MV-4-11 (cell line): Measurements from ENCODE around the gene ARMC9.

Source experiments
- DNase-seq: peaks from one replicate; lab custom pipeline; 2025; lab: John Stamatoyannopoulos, UW

The ARMC9 gene

DNA sequence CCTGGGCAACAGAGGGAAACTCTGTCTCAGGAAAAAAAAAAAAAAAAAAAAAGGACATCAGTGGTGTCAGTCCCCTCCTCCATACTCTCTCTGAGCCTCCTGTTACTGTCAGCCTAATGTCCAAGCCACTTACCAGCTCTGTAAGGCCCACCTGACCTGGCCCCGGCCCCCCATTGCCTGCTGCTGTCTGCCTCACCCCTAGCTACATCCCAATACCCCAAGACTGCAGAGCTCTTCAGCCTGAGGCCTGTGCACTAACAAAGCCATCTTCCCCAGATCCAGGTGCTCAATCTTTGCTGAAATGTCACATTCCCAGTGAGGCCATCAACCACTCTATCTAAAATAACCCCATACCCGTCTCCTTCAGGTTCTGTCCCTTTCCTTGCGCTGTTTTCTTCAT, 5.7 kb downstream of the ARMC9 start:
- DNase-seq: no peak

DNA sequence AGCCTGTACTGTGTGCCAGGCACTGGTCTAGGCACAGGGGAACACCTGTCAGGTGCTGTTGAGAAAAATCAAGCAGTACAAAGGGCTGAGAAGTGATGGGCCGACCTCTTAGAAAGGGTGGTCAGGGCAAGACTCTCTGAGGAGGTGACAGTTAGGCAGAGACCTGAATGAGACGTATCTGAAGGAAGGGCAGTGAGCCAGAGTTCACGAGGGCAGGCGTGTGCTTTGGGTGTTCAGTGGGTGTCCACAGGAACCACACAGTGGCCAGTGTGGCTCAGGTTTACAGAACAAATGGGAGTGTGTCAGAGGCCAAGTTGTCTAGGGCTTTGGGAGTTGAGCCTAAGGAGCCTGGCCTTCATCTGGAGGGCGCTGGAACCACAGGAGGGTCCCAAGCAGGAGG, 6.2 kb downstream of the ARMC9 start:
- no peak for DNase-seq

DNA sequence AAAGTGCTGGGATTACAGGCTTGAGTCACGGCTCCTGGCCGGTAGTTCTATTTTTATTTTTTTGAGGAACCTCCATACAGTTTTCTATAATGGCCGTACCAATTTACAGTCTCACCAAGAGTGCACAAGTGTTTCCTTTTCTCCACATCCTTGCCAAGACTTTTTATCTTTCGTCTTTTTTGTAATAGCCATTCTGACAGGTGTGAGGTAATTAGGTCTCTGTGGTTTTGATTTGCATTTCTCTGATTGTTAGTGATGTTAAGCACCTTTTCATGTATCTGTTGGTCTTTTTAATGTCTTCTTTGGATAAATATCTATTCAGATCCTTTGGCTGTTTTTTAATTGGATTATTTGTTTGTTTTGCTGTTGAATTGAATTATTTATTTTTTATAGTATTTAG, 9.3 kb downstream of the ARMC9 start:
- DNase-seq: no peak

DNA sequence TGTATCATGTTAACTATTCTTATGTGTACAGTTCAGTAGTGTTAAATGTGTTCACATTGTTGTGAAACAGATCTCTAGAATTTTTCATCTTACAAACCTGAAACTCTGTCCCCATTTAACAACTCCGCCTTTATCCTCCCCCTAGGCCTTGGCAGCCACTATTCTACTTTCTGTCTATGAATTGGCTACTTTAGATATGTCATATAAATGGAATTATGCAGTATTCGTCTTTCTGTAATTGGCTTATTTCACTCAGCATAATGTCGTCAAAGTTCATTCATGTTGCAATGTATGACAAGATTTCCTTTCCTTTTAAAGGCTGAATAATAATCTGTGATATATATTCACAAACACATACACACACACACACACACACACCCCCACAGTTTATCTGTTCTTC, 12.4 kb downstream of the ARMC9 start:
- DNase-seq: no peak

DNA sequence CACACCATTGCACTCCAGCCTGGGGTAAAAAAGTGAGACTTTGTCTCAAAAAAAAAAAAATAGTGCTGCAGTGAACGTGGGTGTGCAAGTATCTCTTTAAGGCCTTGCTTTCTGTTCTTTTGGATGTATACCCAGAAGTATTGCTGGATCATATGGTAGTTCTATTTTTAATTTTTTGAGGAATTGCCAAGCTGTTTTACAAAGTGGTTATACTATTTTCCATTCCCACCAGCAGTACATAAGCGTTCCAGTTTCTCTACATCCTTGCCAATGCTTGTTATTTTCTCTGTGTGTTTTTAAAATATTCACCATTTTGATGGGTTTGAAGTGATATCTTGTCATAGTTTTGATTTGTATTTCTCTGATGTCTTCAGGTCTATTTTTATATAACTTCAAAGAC, 13.1 kb downstream of the ARMC9 start:
- no peak for DNase-seq

DNA sequence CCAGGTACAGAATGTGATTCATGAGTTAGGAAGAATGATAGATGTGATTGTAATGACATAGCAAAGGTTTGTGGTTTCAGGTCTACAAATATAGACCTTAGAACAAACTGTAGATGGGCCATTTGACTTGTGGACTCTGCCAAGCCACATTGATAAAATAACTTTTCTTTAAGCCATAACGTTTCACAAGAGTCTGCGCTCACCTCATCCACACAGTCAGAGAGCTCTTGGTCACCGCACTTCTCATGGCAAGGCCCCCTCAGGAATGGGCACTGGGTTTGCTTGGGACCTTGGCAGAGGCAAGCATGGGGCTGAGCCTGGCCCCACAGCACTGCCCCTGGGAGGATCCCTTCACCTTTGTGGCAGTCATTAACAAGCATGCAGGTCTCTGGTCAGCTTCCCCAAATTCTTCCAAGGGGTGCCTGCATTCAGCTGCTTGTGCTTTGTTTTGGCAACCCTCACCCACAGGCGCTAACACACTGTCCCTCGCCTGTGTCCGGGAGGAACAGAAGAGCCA, 14.0 kb downstream of the ARMC9 start:
- DNase-seq: no peak

DNA sequence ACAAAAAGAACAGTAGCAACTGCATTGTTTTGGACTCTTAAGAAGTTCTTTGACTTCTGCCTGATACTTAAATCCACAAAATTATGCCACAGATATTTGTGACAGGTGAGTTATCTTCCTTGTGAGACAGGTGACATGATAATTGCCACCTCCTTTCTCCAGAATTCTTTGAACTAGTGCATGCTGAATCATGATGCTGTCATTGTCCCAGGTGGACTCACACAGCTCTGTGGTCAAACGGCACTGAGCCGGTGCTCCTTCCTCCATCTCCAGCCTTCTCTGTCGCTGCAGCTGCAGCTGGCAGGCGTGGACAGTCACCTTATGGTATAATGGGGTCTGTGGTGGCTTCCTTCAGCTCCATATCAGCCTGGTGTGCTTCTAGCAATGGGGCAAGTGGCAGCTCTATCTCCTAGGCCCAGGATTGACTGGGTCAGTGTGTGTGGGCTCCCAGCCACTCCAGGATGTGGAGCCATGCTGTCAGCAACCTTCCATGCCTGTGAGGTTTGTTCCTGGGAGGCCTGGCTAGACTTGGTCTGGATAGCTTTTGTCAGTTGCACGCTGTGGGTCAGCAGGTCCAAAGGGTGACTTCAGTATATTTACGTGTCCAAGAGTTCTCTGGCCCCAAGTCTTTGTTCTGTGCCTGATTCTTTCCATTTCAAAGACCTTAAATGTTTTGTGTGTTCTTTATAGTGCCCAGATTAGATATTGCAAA, 15.7 kb downstream of the ARMC9 start:
- no peak for DNase-seq

DNA sequence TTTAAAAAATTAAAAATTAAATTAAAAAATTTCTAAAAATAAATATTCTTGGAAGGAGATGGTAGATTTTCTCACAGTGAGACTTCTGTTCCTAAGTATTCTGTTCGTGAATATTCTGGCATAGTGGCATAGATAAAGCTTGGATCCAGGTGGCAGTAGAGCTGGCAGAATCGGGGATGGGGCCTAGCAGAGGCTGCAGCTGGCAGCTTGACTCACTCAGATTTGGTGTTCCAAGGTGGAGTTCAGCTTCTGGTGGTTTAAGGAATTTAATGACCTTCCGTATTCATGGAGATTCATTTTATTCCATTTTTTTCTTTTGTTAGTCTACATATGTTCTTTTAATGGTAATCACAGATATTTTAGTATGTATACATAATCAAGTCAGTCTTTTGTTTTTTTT, 19.9 kb downstream of the ARMC9 start:
- DNase-seq: no peak

DNA sequence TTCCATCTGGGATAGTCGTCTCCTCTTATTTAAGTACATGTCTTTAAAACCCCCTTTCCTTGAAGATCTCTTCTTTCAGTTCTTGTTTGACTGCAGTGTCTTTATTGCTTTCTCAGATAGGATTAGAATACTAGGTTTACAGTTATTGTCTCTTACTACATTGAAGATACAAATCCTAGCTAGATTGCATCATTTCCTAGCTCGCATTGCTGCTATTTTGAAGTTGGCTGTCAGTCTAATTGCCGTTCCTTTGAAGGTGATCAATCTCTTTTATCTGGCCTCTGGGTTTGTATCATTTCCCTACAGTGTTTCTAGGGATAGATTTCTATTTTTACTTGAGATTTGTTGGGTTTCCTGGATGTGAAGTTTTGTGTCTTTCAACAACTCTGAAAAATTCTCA, 20.9 kb downstream of the ARMC9 start:
- peak; percentile 52 for DNase-seq

DNA sequence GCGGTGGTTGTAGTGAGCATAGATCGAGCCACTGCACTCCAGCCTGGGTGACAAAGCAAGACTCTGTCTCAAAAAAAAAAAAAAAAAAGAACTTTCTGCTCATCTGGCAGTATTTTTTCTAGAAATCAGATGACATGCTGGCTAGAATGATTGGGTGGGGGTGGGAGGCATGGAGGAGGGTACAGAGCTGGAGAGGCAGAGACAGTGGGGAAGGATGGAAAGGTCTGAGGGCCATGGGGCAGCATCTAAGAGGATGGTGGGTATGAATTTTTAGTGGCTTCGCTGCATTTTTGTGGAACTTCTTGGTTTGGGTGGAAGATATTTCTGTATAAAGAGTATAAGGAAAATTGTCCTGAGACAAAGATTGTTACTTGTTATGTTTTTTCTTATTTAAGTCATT, 23.3 kb downstream of the ARMC9 start:
- DNase-seq: no peak

DNA sequence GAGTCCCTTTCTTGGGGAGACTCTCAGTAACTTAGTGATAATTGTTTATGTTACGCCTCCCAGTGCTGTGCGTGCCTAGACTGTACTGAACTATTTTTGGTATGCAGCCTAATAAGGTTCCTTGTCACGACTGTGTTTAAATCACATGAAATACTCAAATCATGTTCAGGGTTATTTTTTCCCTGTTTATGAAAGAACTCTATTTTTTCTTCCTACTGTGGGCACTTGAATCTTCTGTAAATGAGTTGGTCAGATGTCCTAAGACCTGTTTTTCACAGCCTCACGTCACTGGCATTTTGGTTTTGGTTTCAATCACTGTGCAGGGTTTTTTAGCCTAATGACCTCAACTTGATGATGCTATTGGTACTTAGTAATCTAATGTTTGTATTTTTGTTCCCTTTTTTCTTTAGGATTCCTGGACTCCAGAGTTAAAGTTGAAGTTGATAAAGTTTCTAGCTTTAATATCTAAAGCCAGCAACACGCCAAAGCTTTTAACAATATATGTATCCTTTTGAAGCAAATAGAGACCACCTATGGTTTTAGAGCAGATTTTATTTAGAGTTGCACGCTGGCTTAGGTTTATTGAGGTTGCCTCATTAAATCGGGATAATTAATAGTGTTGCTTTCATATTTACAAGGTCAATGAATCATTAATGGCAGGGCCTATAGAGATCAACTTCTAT, 24.0 kb downstream of the ARMC9 start:
- DNase-seq: peak; percentile 30

DNA sequence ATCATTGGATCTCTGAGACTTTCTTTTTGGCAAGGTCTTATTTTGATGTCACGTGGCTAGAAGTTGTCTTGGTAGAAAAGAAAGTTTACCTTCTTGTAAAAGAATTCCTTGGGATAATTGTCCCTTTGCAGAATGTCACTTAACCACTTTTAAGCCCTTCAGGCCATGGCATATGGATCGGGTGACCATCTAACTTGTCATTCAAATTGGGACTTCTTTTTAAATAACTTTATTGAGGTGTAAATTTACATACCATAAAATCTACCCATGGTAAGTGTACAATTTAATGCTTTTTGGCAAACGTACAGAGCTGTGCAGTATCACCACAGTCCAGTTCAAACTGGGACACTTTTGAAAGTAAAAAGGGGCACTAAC, 24.6 kb downstream of the ARMC9 start:
- DNase-seq: no peak

DNA sequence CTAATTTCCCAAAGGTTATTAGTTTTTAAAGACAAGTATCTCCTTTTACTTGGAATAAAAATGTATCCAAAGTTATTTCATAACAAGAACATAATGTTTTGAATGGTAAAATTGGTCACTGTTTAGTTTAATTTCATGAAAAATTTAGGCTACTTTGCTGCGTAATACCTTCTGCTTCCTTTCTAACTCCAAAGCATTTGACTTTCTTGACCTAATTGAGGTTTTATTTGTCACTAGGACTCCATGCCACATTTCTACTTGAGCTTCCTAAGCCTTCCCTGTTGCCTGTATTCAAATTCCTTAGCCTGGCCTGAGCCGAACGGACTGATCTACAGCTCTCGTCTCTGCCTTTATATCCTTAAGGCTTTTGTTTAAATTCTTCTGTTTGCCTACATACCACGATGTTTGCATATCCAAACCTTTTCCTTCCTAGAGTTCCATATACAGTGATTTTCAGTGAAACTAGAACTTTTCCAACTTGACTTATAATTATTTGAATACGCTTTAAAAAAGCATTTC, 25.1 kb downstream of the ARMC9 start:
- DNase-seq: no peak

DNA sequence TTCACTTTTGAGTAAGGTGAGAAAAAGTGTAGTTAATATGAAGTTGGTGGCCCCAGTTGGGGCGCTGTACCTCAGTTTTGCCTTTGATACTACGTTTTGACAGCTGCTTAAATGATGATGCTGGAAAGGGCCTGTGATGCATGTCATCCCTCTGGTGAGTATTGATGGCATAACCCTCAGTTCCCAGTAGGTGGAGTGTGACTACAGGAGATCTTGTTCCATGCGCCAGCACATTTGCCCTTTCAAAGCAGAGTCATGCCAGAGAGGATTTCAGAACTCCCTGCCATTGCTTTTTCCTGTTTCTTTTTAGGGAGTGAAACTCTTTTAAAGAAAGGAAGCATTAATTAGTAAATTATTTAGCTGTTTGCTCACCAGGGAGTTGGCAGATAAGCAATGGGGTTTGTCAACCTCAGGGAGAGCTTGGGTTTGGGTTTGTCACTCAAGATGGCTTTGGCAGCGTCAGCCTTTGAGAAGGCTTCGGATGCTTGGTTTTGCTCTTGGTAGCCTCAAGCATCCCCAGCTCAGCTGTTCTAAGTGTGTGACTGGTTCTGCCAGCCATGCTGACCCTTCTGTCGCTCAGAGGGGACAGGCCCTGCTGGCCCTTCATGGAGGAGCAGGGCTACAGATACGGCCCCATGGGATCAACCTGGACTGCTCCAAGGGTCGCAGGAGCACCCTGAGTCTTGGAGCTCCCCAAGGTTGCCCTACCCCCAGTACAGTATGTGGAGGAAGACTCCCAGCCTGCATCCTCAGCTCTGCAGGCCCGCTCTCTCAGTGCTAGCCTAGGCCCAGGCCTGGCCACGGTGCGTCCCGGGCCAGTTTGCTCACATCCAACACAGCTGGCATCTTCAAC, 29.1 kb downstream of the ARMC9 start:
- DNase-seq: peak; percentile 87

DNA sequence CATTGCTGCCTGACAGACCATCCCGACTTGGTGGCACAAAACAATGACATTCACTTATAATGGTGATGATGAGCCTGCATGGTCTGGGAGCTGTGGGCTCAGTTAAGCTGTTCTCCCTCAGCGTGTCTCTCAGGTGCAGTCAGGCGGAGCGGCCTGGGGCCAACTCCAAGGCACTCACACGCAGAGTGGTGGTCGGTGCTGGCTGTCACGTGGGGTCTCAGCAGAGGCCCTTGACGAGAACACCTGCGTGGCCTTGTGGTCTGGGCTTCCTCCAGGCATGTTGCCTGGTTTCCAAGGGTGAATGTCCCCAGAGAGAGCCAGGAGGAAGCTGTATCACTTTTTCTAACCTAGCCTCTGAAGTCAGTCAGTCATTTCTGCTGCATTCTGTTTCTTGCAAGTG, 29.8 kb downstream of the ARMC9 start:
- DNase-seq: no peak

DNA sequence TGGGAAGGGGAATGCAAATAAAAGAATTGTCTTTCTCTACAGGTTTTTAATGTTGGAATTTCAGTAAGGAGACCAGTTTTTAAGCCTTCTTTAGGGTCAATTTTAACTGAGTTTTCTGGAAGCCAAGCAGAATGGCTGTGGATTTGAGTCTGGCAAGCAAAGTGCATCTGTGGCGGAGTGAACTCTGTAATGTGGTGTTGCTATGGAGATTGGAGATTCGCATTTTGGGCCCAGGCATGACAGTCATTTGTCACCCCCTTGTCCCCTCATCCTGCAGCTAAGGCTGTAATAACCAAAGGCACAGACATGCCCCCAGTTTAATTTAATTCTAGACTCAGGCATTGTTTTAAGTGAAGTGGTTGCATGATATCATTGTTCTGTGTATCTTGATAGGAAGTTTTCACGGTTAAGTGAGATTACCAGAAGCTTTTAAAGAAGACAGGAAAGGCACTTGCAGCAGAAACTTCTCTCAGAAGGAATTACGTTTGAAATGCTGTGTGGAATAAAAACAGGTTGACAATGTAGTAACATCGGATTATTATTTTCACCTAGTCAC, 30.6 kb downstream of the ARMC9 start:
- no peak for DNase-seq

DNA sequence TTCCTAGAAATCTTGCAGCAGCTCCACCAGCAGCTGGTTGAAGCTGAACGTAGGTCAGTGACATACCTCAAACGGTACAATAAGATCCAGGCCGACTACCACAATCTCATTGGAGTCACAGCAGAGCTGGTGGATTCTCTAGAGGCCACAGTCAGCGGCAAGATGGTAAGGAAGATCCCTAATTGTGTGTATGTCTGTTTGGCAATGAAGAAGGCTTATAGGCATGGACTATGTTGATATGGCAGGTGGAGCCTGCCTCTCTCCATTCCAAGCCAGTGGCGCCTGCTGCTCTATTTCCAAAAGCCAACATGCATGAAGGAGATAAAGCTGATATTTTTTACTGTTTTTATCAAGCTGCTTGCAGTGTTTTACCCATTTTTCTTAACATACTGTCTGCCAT, 36.8 kb downstream of the ARMC9 start:
- DNase-seq: no peak

DNA sequence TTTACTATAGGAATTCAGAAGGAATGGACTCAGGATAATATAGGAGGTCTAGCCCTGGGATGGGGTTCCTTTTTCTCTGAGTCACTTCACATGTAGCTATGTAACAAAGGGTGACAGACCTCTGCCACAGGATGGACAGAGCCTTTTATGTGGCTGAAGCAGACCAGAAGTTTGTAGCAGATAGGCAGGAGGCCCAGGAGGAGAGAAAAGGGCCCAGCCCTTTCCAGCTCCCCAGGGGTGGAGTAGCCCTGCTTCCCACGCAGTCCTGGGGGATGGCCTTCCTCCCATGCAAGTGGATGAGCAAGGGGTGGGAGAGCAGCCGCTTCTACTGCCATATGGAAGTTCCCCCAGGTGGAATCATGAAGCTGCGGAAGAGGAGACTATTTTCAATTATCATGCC, 40.3 kb downstream of the ARMC9 start:
- DNase-seq: no peak

DNA sequence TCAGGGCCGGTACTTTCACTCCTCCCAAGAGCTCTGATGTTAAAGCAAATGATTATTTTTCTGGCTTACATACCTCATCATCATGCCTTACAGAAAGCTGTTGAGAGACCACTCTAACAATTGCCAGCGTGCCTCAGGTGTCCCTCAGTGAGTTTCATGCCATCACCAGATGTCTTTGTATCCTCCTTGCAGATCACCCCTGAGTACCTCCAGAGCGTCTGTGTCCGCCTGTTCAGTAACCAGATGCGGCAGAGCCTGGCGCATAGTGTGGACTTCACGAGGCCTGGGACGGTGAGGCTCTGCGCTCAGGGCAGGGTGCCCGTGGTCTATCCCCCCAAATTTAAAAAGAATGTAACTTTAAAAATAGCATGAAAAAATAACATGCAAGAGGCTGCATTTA, 41.3 kb downstream of the ARMC9 start:
- DNase-seq: no peak

DNA sequence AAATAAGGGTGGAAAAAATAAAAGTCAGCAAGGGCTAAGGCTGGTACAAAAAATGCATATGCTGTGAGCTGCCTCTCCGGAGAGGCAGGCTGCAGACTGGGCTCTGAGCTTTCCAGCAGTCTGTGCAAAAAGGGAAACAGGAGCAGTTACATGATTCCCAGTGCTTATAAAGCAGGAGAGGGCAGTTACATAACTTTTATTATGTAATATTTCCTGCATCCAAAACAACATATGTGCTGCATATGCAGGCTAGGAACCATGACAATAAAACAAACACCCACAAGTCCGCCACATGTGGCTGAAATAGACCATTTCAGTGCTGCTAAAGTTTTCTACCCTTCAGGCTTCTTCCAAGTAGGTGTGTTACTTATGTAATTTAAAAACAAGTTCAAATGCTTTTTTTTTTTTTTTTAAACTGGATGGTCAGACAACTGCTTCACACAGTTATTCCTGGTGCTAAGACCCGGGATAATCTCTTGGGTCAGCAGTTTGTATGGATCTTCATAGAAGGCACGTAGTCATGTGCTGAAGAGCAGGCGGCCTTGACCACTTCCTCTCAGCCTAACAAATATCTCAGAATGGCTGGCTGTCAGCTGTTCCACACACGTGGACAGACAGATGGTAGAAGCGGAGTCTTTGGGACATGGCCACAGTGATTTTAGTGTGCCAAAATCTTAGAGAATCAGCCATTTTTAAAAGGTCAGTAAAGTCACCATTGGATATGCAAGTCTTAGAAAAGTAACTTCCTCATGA, 43.5 kb downstream of the ARMC9 start:
- DNase-seq: peak; percentile 84

DNA sequence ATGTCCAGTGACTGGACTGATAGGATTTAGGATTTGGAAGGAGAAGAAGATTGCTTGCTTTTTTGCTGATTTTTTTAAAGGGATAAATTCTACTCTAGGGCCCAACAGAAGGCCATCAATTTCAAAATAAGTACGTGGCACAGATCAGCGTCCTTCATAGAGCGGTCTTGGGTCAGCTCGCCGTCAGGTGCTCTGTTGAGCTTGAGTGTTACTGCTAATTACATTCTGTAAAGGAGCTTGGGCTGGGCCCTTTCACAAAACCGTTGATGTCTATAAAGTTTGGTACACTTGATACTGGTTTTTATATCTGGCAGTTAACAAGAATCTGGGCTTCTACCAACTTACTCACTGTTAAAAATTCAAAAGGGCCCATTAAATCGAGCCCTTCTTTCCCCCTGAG, 45.4 kb downstream of the ARMC9 start:
- no peak for DNase-seq
